Fibroblast of lung (primary cell): Measurements from ENCODE around the gene VWA3B. TPM values are rescaled to one million over a fixed set of nuclear protein-coding genes. Genes with fewer than 3 reads are reported as not detected.

Source experiments
- DNase-seq, 2 donors: peaks; one replicate each; pipeline versions ENCODE4 v3.0.0 to v3.0.0-alpha.2; 2010; ENCODE audit warnings: low read depth in 2 of 2
- H2AFZ ChIP-seq: 2 replicates; pipeline ENCODE4 v1.5.1; 2012; ENCODE audit warnings: low read length, control low read depth, inconsistent platforms
- H3K27ac ChIP-seq: 2 replicates; pipeline ENCODE4 v1.5.1; 2011; ENCODE audit warnings: low read length, control low read depth; ENCODE audit not compliant: insufficient read depth
- H3K27me3 ChIP-seq: 2 replicates; pipeline ENCODE4 v1.5.1; 2011; ENCODE audit warnings: mild to moderate bottlenecking, low read length; ENCODE audit not compliant: control insufficient read depth, insufficient read depth
- H3K36me3 ChIP-seq: 2 replicates; pipeline ENCODE4 v1.5.1; 2011; ENCODE audit warnings: low read length; ENCODE audit not compliant: control insufficient read depth, insufficient read depth
- H3K4me1 ChIP-seq: 2 replicates; pipeline ENCODE4 v1.5.1; 2011; ENCODE audit warnings: low read length; ENCODE audit not compliant: control insufficient read depth, insufficient read depth; ENCODE audit errors: extremely low read depth
- H3K4me2 ChIP-seq: 2 replicates; pipeline ENCODE4 v1.5.1; 2011; ENCODE audit warnings: low read length, control low read depth; ENCODE audit not compliant: insufficient read depth; ENCODE audit errors: extremely low read depth
- H3K4me3 ChIP-seq, 4 experiments: fragments of 200-600 bp in 1 of 4; sonication (generic) in 1 of 4; replicated peaks in 1 of 4; 2 replicates each; pipeline ENCODE4 v1.5.1; 2011 to 2016; ENCODE audit warnings: low read length in 4 of 4, low read depth in 3 of 4, mild to moderate bottlenecking in 3 of 4, control low read depth in 2 of 4, inconsistent platforms in 1 of 4, mixed read lengths in 1 of 4; ENCODE audit not compliant: insufficient read depth in 1 of 4; ENCODE audit errors: control extremely low read depth in 1 of 4
- H3K79me2 ChIP-seq: 2 replicates; pipeline ENCODE4 v1.5.1; 2012; ENCODE audit warnings: mild to moderate bottlenecking, low read length, inconsistent platforms; ENCODE audit not compliant: control insufficient read depth, insufficient read depth
- H3K9ac ChIP-seq: 2 replicates; pipeline ENCODE4 v1.5.1; 2011; ENCODE audit warnings: mild to moderate bottlenecking, low read length, control low read depth; ENCODE audit not compliant: insufficient read depth
- H3K9me3 ChIP-seq: 2 replicates; pipeline ENCODE4 v1.5.1; 2012; ENCODE audit warnings: low read depth, low read length; ENCODE audit not compliant: control insufficient read depth, insufficient read depth
- H4K20me1 ChIP-seq: 2 replicates; pipeline ENCODE4 v1.5.1; 2011; ENCODE audit warnings: low read length; ENCODE audit not compliant: control insufficient read depth, insufficient read depth; ENCODE audit errors: extremely low read depth
- EZH2 ChIP-seq: IDR thresholded peaks from 2 replicates; pipeline ENCODE4 v1.5.1; 2012; ENCODE audit warnings: low read length, control low read depth, mild to moderate bottlenecking; ENCODE audit errors: missing control alignments
- polyA plus RNA-seq, 2 donors: library from polyadenylated mRNA; depleted of rRNA in 1 of 2; stranded (reverse) in 1 of 2; unstranded in 1 of 2; fragments of >200 nt; gene quantifications; 2 replicates each; pipeline ENCODE4 v1.2.1, GENCODE V29; 2011 to 2012; ENCODE audit warnings: missing spikeins in 1 of 2
- total RNA-seq: library from RNA; depleted of rRNA; stranded (reverse); fragments of >200 nt; gene quantifications from 2 replicates; pipeline ENCODE4 v1.2.1, GENCODE V29; 2014
- TF ChIP-seq, protein P1 (sequence below), 2 donors: IDR thresholded peaks in 1 of 2; conservative IDR thresholded peaks in 1 of 2; 1 replicate in 1 of 2; 2 replicates in 1 of 2; pipeline ENCODE4 v1.5.1; 2011 to 2012; ENCODE audit warnings: low read length in 2 of 2, control low read depth in 1 of 2, inconsistent platforms in 1 of 2, low read depth in 1 of 2, mild to moderate bottlenecking in 1 of 2

The VWA3B gene
- total and polyA plus RNA-seq, 2 donors (not counting 1 experiment from before 2014, with no cell fraction given) = 0.17 TPM; not detected in 1

DNA sequence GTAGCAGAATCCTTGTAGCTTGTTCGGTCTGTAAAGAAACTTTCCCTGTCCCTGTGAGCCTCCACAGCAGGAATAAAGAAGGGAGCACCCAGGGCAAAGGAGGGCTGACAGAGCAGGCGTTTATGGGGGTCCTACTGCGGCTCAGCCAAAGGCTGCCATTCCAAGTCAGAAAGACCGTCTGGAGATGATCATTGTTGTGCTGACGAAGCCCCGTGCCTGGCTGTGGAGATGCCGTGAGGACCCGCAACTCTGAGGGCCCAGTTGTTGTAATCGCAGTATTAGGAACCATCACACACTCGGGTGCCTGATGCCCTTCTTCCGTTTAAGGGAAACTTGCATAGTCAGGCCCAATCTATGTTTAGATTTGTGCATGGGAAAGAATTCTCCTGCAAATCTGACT, 16.9 kb upstream of the VWA3B start:
- no peaks in the 10 kb centered on the region for H3K79me2 ChIP-seq
- H3K27ac ChIP-seq = no peak overlapping the region
- no peak overlapping the region for H2AFZ ChIP-seq
- H4K20me1 ChIP-seq = no peaks in the 10 kb centered on the region
- DNase-seq = no peak
- no peak overlapping the region for H3K4me2 ChIP-seq
- TF ChIP-seq EZH2 = no peak
- TF ChIP-seq, protein P1, sequence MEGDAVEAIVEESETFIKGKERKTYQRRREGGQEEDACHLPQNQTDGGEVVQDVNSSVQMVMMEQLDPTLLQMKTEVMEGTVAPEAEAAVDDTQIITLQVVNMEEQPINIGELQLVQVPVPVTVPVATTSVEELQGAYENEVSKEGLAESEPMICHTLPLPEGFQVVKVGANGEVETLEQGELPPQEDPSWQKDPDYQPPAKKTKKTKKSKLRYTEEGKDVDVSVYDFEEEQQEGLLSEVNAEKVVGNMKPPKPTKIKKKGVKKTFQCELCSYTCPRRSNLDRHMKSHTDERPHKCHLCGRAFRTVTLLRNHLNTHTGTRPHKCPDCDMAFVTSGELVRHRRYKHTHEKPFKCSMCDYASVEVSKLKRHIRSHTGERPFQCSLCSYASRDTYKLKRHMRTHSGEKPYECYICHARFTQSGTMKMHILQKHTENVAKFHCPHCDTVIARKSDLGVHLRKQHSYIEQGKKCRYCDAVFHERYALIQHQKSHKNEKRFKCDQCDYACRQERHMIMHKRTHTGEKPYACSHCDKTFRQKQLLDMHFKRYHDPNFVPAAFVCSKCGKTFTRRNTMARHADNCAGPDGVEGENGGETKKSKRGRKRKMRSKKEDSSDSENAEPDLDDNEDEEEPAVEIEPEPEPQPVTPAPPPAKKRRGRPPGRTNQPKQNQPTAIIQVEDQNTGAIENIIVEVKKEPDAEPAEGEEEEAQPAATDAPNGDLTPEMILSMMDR (conservative IDR thresholded peaks at IDR 0.05 in 1 of 2, IDR thresholded peaks at IDR 0.05 in 1 of 2; ENCODE audit: low read depth in 1 of 2, low read length in 2 of 2) = no peak
- no peak overlapping the region for H3K4me3 ChIP-seq
- H3K9ac ChIP-seq = no peak overlapping the region
- H3K4me1 ChIP-seq = no peaks in the 10 kb centered on the region
- H3K27me3 ChIP-seq = no peaks in the 10 kb centered on the region
- no peaks in the 10 kb centered on the region for H3K9me3 ChIP-seq
- no peaks in the 10 kb centered on the region for H3K36me3 ChIP-seq

DNA sequence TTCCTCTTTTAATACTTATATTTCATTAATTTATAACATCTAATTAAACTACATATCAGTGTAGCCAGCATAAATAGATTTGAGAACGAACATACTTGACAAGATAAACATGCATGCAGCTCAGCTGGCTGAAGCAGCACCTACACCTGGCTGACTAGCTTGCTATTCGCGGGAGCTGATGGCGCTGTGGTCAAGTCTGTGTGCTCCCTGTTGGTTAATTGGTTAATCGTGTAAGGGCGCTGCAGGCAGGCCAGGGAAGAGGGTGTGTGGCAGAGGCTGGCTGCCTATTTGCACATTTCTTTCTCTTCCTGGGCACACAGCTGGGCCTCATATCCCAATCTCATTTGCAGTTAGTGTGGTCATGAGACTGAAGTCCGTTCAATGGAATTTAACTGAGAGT, 14.5 kb upstream of the VWA3B start:
- no peak overlapping the region for H3K27ac ChIP-seq
- H3K27me3 ChIP-seq = no peaks in the 10 kb centered on the region
- no peaks in the 10 kb centered on the region for H3K79me2 ChIP-seq
- no peaks in the 10 kb centered on the region for H4K20me1 ChIP-seq
- H3K4me3 ChIP-seq = no peak overlapping the region
- TF ChIP-seq, protein P1 (conservative IDR thresholded peaks at IDR 0.05 in 1 of 2, IDR thresholded peaks at IDR 0.05 in 1 of 2; ENCODE audit: low read depth in 1 of 2, low read length in 2 of 2) = no peak
- TF ChIP-seq EZH2 = no peak
- no peak overlapping the region for H2AFZ ChIP-seq
- H3K36me3 ChIP-seq = no peaks in the 10 kb centered on the region
- no peak overlapping the region for H3K9ac ChIP-seq
- no peak overlapping the region for H3K4me2 ChIP-seq
- no peaks in the 10 kb centered on the region for H3K9me3 ChIP-seq
- no peak for DNase-seq
- H3K4me1 ChIP-seq = no peaks in the 10 kb centered on the region

- Histone ChIP-seq H3K4me3 (no peak overlapping the region), H3K4me2 (no peak overlapping the region)
- TF ChIP-seq, protein P1 (conservative IDR thresholded peaks at IDR 0.05 in 1 of 2, IDR thresholded peaks at IDR 0.05 in 1 of 2; ENCODE audit: low read depth in 1 of 2, low read length in 2 of 2) = no peak
- TF ChIP-seq EZH2 = no peak
Measured at GRCh38 chr2:98078701-98079100, 8.3 kb upstream of the VWA3B start.

More at GRCh38 chr2:98078701-98079100, 8.3 kb upstream of the VWA3B start:
- no peak overlapping the region for H3K9ac ChIP-seq
- no peak for DNase-seq
- H3K9me3 ChIP-seq = no peaks in the 10 kb centered on the region
- H3K27ac ChIP-seq = no peak overlapping the region
- no peaks in the 10 kb centered on the region for H3K4me1 ChIP-seq
- no peaks in the 10 kb centered on the region for H4K20me1 ChIP-seq
- no peaks in the 10 kb centered on the region for H3K27me3 ChIP-seq
- no peaks in the 10 kb centered on the region for H3K79me2 ChIP-seq
- no peak overlapping the region for H2AFZ ChIP-seq
- H3K36me3 ChIP-seq = no peaks in the 10 kb centered on the region
